Activated B cell treated with CpG ODN at 0.5 μM for 24 hours (primary cell): ENCODE measurements around the gene AKR1C1. TPM values are rescaled to one million over a fixed set of nuclear protein-coding genes. Genes with fewer than 3 reads are reported as not detected.
"Not testable (repeated sequence)": the region's sequence is repeated elsewhere in the genome, so short reads cannot be mapped to it uniquely, and the experiment has no call there.

Experiments
- ATAC-seq: fragments of 200-7000 bp; cut with Tn5 transposase; one replicate; pipeline ENCODE4 v1.10.0; 2021; ENCODE audit warnings: low read depth, mild to moderate bottlenecking, moderate library complexity
- CTCF ChIA-PET: fragments of 350-600 bp; sonication (Branson Sonifier 250); formaldehyde crosslinking; loops from one replicate; lab custom pipeline; 2021; ENCODE audit warnings: antibody characterized with exemption; lab: Charles Lee
- POLR2A ChIA-PET: fragments of 350-600 bp; sonication (Branson Sonifier 250); formaldehyde crosslinking; loops from one replicate; lab custom pipeline; 2021; ENCODE audit warnings: antibody characterized with exemption; lab: Charles Lee
- DNase-seq: peaks from one replicate; pipeline ENCODE4 v3.0.0; 2022
- H3K27ac Mint-ChIP-seq: one replicate; pipeline ENCODE4 v1.8.0; 2020; ENCODE audit warnings: mixed read lengths
- H3K27me3 Mint-ChIP-seq: one replicate; pipeline ENCODE4 v1.8.0; 2021; ENCODE audit warnings: mixed read lengths
- H3K36me3 Mint-ChIP-seq: one replicate; pipeline ENCODE4 v1.8.0; 2021; ENCODE audit warnings: low read depth, mixed read lengths
- H3K4me1 Mint-ChIP-seq: one replicate; pipeline ENCODE4 v1.8.0; 2021; ENCODE audit warnings: mixed read lengths
- H3K4me3 Mint-ChIP-seq: one replicate; pipeline ENCODE4 v1.8.0; 2020; ENCODE audit warnings: mild to moderate bottlenecking, mixed read lengths
- H3K9me3 Mint-ChIP-seq: one replicate; pipeline ENCODE4 v1.8.0; 2020; ENCODE audit warnings: mixed read lengths
- intact Hi-C: fragments of 100-400 bp; cut with micrococcal nuclease; formaldehyde crosslinking; loops from one replicate; pipeline ENCODE4 v1.15.1; 2024
- total RNA-seq: library from RNA; stranded (reverse); gene quantifications from 2 replicates; pipeline ENCODE4 v1.2.3, GENCODE V29; 2022
- TF ChIP-seq, protein P1 (sequence below): fragments of 200-600 bp; IDR thresholded peaks from one replicate; pipeline ENCODE4 v1.8.0; 2022; ENCODE audit warnings: antibody characterized with exemption, mild to moderate bottlenecking

The AKR1C1 gene
- total RNA-seq, 1 donor from 2014 or later, result not detected

DNA sequence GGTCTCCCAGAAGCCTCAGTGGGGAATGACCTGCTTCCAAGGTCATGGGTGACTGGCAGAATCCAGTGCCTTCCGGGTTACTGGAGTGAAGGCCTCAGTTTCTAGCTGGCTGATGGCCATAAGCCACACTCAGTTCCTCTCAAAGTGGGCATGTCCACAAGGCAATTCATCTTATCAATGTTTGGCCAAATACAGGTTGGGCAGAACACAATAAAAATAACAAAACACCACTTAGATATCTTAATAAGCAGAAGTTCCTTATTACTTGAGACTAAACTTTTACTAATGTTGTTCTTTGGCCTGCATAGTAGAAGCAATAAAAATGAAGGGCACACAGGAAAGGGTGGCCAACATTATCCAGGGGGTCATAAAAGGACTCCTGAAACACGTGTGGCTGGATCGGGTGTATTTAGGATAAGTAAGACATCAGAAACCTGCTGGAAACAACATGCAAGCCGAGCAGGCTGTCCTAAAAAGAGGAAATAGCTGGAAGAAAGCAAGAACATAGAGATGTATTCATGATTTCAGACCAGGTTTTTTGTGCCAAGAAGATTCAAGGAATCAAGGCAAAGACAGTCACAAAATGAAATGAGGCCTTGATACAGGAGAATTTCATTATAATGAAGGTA lies 60.1 kb downstream of the AKR1C1 start:
- DNase-seq (no peak), ATAC-seq (no peak)
- H3K27me3 Mint-ChIP-seq, result no peaks in the 10 kb centered on the region
- TF ChIP-seq, protein P1, sequence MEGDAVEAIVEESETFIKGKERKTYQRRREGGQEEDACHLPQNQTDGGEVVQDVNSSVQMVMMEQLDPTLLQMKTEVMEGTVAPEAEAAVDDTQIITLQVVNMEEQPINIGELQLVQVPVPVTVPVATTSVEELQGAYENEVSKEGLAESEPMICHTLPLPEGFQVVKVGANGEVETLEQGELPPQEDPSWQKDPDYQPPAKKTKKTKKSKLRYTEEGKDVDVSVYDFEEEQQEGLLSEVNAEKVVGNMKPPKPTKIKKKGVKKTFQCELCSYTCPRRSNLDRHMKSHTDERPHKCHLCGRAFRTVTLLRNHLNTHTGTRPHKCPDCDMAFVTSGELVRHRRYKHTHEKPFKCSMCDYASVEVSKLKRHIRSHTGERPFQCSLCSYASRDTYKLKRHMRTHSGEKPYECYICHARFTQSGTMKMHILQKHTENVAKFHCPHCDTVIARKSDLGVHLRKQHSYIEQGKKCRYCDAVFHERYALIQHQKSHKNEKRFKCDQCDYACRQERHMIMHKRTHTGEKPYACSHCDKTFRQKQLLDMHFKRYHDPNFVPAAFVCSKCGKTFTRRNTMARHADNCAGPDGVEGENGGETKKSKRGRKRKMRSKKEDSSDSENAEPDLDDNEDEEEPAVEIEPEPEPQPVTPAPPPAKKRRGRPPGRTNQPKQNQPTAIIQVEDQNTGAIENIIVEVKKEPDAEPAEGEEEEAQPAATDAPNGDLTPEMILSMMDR, result no peak
- intact Hi-C loops, result no loop called here
- CTCF ChIA-PET, result no interaction called here
- peaks cover 1% of the 10 kb centered on the region for H3K9me3 Mint-ChIP-seq
- H3K36me3 Mint-ChIP-seq, result no peaks in the 10 kb centered on the region
- H3K27ac Mint-ChIP-seq, result no peak overlapping the region
- POLR2A ChIA-PET, result no interaction called here
- H3K4me1 Mint-ChIP-seq, result peaks cover 7% of the 10 kb centered on the region
- H3K4me3 Mint-ChIP-seq, result no peak overlapping the region

DNA sequence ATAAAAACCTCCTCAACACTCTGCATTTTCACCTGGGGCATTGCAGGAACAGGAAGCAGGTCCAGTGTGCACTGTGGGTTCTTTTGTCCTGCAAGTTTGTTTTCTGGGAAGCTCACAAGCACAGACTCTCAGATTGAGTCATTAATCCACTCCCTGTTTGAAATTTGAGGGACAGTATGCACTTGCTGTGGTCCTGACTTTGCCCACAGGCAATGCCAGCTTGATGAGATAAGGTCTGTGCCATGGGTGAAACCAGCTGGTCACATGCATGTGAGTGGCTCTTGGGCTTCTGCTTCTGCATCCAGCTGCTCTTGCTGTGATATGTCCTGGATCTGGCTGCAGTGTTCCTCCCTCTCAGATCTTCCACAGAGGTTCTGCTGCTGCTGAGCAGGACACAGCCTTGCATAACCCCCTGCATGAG lies 62.3 kb downstream of the AKR1C1 start:
- intact Hi-C loops, DNase-seq, H3K4me1 Mint-ChIP-seq, H3K4me3 Mint-ChIP-seq, CTCF ChIA-PET, POLR2A ChIA-PET, ATAC-seq, H3K27me3 Mint-ChIP-seq, H3K27ac Mint-ChIP-seq, H3K36me3 Mint-ChIP-seq: not testable (repeated sequence)
- H3K9me3 Mint-ChIP-seq, result peaks cover 11% of the 10 kb centered on the region

DNA sequence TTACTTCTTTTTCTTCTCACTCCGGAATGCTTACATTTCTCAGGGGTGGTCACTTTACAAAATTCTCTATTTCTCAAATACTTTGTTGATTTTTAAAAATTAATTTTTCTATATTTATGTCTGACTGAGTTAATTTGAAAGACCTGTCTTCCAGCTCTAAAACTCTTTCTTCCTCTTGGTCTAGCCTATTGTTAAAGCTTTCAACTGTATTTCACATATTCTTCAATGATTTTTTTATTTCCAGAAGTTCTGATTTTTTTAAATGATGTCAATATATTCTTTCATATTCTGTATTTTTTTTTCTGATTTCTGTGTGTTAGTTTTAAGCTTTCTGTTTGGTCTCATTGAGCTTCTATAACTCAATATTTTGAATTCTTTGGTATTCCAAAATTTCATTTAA lies 67.8 kb downstream of the AKR1C1 start:
- no peaks in the 10 kb centered on the region for H3K27me3 Mint-ChIP-seq
- TF ChIP-seq, protein P1, result no peak
- peaks cover under 1% of the 10 kb centered on the region for H3K4me1 Mint-ChIP-seq
- no peaks in the 10 kb centered on the region for H3K36me3 Mint-ChIP-seq
- ChIA-PET POLR2A (no interaction called here), CTCF (no interaction called here)
- DNase-seq (no peak), ATAC-seq (no peak)
- H3K9me3 Mint-ChIP-seq, result peaks cover 41% of the 10 kb centered on the region
- no peak overlapping the region for H3K27ac Mint-ChIP-seq
- no peak overlapping the region for H3K4me3 Mint-ChIP-seq
- intact Hi-C loops, result no loop called here

DNA sequence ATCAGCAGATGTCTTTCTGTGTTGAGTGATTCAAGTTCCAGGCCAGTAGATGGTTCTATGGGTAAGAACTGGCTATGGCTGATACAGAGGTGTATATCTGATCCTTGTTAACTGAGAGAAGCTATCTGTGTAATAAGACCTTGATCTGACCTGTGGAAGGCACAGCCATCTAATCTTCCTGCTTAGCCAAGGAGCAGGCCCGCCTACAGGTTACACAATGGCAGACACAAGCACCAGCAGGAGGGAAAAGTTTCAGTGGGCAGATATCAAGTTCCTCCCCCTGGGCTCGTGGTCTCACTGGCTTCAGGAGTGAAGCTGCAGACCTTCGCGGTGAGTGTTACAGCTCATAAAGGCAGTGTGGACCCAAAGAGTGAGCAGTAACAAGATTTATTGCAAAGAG lies 68.4 kb downstream of the AKR1C1 start:
- H3K4me1 Mint-ChIP-seq, H3K27ac Mint-ChIP-seq, H3K36me3 Mint-ChIP-seq, POLR2A ChIA-PET, CTCF ChIA-PET, H3K27me3 Mint-ChIP-seq, intact Hi-C loops, DNase-seq, ATAC-seq, H3K4me3 Mint-ChIP-seq: not testable (repeated sequence)
- peaks cover 41% of the 10 kb centered on the region for H3K9me3 Mint-ChIP-seq

DNA sequence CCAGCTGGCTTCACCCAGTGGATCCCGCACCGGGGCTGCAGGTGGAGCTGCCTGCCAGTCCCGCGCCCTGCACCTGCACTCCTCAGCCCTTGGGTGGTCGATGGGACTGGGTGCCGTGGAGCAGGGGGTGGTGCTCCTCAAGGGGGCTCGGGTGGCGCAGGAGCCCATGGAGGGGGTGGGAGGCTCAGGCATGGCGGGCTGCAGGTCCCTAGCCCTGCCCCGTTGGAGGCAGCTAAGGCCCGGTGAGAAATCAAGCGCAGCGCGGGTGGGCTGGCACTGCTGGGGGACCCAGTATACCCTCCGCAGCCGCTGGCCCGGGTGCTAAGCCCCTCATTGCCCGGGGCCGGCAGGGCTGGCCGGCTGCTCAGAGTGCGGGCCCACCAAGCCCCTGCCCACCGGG lies 69.2 kb downstream of the AKR1C1 start:
- H3K4me3 Mint-ChIP-seq, result not testable (repeated sequence)
- peaks cover 41% of the 10 kb centered on the region for H3K9me3 Mint-ChIP-seq

More for the DNA sequence above, 69.2 kb downstream of the AKR1C1 start:
- intact Hi-C loops, ATAC-seq, H3K36me3 Mint-ChIP-seq, CTCF ChIA-PET, POLR2A ChIA-PET, H3K4me1 Mint-ChIP-seq, DNase-seq, H3K27ac Mint-ChIP-seq, H3K27me3 Mint-ChIP-seq: not testable (repeated sequence)

Other genes starting within 250 kb of the AKR1C1 start
- 0.98 and 1.1 TPM in 2 replicates for gene AKR1E2, start 137.2 kb upstream of the AKR1C1 start, total RNA-seq
- gene AKR1C2, start 40.4 kb downstream of the AKR1C1 start, total RNA-seq, result not detected in 2 replicates
- not detected in 2 replicates for gene AKR1C3, start 131.0 kb downstream of the AKR1C1 start, total RNA-seq
- not detected in 2 replicates for gene AKR1C8, start 221.7 kb downstream of the AKR1C1 start, total RNA-seq
- gene AKR1C4, start 233.4 kb downstream of the AKR1C1 start, total RNA-seq, result not detected in 2 replicates